Endothelial cell of coronary artery (primary cell): ENCODE data around the gene PPP3R2. TPM values are rescaled to one million over a fixed set of nuclear protein-coding genes. Genes with fewer than 3 reads are reported as not detected.

Experiments used
- total RNA-seq: library from RNA; depleted of rRNA; stranded (reverse); fragments of >200 nt; gene quantifications from 2 replicates; pipeline ENCODE4 v1.2.3, GENCODE V29; 2014

The PPP3R2 gene
- total RNA-seq, result not detected in 2 replicates

GRCh38 chr9:101594796-101595195 lies at the start of gene PPP3R2:
Gene PPP3R2 (minus strand): TSS chr9:101594969. CDS start chr9:101594921, 48 bp downstream.

Other genes with a start within 250 kb of the PPP3R2 start
- gene BAAT, start 210.0 kb downstream of the PPP3R2 start, total RNA-seq, result under 0.01 TPM in 1 of 2 replicates, not detected in the other
- gene MRPL50, start 196.4 kb downstream of the PPP3R2 start, total RNA-seq, result 11.5 and 12.8 TPM in 2 replicates
- gene ZNF189, start 196.1 kb downstream of the PPP3R2 start, total RNA-seq, result 20.0 and 23.9 TPM in 2 replicates
- gene ALDOB, start 159.2 kb downstream of the PPP3R2 start, total RNA-seq, result not detected in 2 replicates
- gene RNF20, start 61.1 kb downstream of the PPP3R2 start, total RNA-seq, result 22.2 and 24.8 TPM in 2 replicates
- gene GRIN3A, start 143.7 kb upstream of the PPP3R2 start, total RNA-seq, result not detected in 2 replicates